GM19397 (cell line): ENCODE results near the gene TRIM28.
"Not testable (repeated sequence)": the region's sequence is repeated elsewhere in the genome, so short reads cannot be mapped to it uniquely, and the experiment has no call there.

Experiments used
- ATAC-seq: cut with Tn5 transposase; IDR thresholded peaks from one replicate; pipeline ENCODE4 v1.9.1; 2021; ENCODE audit warnings: mild to moderate bottlenecking, moderate library complexity; ENCODE audit not compliant: unreplicated experiment

TRIM28 gene

GRCh38 chr19:58543826-58544590 lies at the start of gene TRIM28:
TSS of gene TRIM28 (plus strand) at chr19:58544064. CDS start at chr19:58544758, 694 bp downstream.
- ATAC-seq: peak; percentile 79

- no peak for ATAC-seq
These were observed 46.2 kb upstream of the TRIM28 start for GRCh38 chr19:58497634-58498170.

- no peak for ATAC-seq
These were observed 45.4 kb upstream of the TRIM28 start for GRCh38 chr19:58498316-58499020.

GRCh38 chr19:58499021-58499927 lies 44.6 kb upstream of the TRIM28 start:
- ATAC-seq: peak; percentile 92

- no peak for ATAC-seq
These were observed 43.6 kb upstream of the TRIM28 start for GRCh38 chr19:58500242-58500641.

GRCh38 chr19:58507602-58508223 lies 36.2 kb upstream of the TRIM28 start:
- not testable (repeated sequence) for ATAC-seq

- ATAC-seq: no peak
These were observed 34.2 kb upstream of the TRIM28 start for GRCh38 chr19:58509731-58510083.

- ATAC-seq: no peak
These were observed 33.6 kb upstream of the TRIM28 start for GRCh38 chr19:58510084-58510862.

GRCh38 chr19:58511353-58512208 lies 32.3 kb upstream of the TRIM28 start, which contains the start of gene SLC27A5:
TSS of gene SLC27A5 (minus strand) at chr19:58511992. CDS start at chr19:58511955, 37 bp downstream.
- ATAC-seq: no peak

- peak; percentile 2 for ATAC-seq
These were observed 30.6 kb upstream of the TRIM28 start for GRCh38 chr19:58513213-58513693.

GRCh38 chr19:58513694-58514563 lies 29.9 kb upstream of the TRIM28 start:
- ATAC-seq: peak; percentile 83

- ATAC-seq: no peak
These were observed 29.3 kb upstream of the TRIM28 start for GRCh38 chr19:58514564-58515022.

GRCh38 chr19:58515259-58515658 lies 28.6 kb upstream of the TRIM28 start:
- ATAC-seq: no peak

- no peak for ATAC-seq
These were observed 27.5 kb upstream of the TRIM28 start for GRCh38 chr19:58516246-58516836.

GRCh38 chr19:58516964-58517833 lies 26.7 kb upstream of the TRIM28 start:
- ATAC-seq: no peak
